GM10266 (cell line): ENCODE data around the gene DST.

Source experiments
- DNase-seq: peaks from one replicate; pipeline ENCODE4 v3.0.0; 2012; ENCODE audit errors: extremely low spot score
- TF ChIP-seq, protein P1 (sequence below): IDR thresholded peaks from 2 replicates; pipeline ENCODE4 v1.5.1; 2012; ENCODE audit warnings: mild to moderate bottlenecking, low read depth; ENCODE audit not compliant: control insufficient read depth, insufficient read depth; ENCODE audit errors: missing control alignments

Gene DST

DNA sequence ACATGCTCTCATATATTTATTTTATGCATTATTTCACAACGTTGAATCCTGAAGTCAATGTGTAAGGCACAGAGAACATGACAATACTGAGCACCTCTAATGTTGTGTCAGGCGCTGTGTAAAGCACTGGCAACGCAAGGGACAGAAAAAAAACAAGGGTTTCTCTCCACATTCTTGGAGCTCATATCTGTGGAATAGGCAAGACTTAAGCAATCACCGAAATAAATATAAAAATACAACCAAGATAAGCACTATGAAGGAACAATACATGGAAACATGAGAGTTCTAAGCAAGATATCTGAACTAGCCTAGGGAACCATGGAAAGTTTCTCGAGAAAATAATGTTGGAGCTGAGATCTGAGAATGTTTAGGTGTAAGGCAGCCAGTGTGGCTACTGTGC lies 1.7 kb upstream of the DST start:
- DNase-seq: no peak
- TF ChIP-seq, protein P1, sequence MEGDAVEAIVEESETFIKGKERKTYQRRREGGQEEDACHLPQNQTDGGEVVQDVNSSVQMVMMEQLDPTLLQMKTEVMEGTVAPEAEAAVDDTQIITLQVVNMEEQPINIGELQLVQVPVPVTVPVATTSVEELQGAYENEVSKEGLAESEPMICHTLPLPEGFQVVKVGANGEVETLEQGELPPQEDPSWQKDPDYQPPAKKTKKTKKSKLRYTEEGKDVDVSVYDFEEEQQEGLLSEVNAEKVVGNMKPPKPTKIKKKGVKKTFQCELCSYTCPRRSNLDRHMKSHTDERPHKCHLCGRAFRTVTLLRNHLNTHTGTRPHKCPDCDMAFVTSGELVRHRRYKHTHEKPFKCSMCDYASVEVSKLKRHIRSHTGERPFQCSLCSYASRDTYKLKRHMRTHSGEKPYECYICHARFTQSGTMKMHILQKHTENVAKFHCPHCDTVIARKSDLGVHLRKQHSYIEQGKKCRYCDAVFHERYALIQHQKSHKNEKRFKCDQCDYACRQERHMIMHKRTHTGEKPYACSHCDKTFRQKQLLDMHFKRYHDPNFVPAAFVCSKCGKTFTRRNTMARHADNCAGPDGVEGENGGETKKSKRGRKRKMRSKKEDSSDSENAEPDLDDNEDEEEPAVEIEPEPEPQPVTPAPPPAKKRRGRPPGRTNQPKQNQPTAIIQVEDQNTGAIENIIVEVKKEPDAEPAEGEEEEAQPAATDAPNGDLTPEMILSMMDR: no peak

DNA sequence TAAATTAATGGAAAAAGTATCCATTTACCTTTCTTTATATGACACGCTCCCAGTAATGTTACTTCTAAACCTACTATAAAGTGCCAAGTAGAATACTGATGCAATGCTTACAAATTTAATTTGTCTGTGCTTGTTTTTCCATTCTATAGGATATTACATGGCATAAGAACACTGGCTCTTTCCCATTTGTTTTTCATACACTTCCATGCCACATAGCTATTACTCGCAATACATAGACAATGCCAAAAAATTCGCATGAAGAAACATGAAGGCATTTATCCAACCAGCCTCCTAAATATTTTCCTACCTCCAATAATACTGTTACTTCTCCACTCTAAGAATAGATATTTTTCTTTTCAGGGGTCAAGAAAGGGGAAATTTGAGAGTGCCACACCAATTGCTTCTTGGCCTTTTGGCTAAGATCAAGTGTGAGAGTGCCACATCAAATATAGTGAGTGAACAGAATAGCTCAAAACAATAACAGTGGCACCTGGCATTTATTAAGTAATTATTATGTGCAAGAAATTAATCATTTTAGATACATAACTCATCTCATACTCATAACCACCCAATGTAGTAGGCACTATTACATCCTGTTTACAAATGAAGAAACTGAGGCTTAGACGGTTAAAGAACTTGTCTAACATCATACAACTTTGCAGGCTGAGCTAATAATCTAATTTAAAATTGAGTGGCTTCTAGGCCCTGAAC lies 845 bp upstream of the DST start:
- TF ChIP-seq, protein P1: no peak
- no peak for DNase-seq

DNA sequence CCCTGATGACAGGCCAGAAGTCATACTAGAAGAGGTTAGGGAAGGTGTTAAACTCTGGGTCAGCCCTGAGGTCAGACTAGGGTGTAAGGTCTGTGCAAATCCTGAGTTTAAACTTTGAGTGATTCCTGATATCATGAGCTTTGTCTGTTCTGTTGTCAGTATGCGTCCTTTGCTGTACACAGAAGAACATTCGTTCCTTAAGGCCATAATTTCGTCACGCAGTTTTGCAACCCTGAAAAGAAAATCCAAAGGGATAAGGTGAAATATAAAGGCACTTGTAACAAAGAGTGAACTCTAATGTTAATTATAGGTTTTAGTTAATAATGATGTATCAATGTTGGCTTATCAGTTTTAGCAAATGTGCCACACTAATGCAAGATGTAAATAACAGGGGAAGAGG lies 2.3 kb downstream of the DST start:
- no peak for DNase-seq

DNA sequence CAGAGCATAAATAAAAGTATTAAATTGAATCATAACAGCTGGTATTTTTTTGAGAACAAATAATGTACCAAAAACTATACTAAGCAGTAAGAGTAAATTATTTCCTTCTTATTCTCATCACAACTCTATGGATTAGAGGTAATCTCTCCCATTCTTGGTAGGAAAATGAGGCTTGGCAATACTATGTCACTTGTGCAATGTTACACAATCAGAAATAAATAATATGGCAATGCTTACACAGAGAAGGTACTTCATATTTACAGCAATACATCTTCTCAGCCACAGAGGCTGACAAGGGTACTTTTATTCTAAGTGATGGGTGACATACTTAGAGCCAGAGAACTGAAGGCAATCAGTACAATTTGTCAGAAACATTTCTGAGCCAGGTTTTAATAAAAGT lies 3.9 kb downstream of the DST start:
- TF ChIP-seq, protein P1: no peak

More for the DNA sequence above, 2.3 kb downstream of the DST start:
- TF ChIP-seq, protein P1: no peak

DNA sequence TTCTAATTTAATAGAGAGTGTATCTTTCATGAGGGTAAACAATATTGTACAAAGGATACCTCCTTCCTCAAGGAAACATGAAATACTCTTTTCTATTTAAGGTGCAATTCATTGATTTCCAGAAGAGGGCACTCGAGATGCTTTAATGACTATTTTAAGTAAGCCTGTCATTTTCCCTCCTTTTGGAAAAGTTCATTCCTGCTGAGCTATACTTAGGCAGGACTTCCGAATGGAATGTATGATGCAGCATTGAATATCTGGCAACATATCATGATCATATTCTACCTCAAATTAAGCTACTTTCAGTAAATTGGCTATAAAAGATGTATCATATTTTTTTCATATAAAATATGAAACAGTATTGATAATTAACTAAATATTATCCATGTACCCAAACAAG lies 5.0 kb downstream of the DST start:
- peak; percentile 24 for DNase-seq
- TF ChIP-seq, protein P1: peak; percentile 59

More for the DNA sequence above, 3.9 kb downstream of the DST start:
- no peak for DNase-seq

DNA sequence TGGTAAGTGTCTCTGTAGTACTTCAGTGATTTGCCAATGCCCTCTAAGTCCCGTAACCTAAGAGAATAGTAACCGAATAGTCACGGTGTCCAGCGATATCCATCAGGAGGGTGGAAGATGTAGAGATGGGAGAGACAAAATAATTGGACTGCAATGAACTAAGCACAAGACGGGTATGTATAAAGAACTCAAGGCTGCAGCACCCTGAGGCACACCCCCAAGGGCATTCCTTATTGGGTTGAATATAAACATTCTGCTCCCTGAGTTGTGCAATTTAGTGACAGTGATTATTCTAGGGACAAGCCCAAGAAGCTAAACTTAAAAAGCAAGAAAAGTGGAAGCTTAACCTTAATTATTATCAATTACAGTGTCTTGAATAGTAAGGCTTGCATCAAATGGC lies 14.6 kb downstream of the DST start:
- no peak for DNase-seq
- TF ChIP-seq, protein P1: no peak

DNA sequence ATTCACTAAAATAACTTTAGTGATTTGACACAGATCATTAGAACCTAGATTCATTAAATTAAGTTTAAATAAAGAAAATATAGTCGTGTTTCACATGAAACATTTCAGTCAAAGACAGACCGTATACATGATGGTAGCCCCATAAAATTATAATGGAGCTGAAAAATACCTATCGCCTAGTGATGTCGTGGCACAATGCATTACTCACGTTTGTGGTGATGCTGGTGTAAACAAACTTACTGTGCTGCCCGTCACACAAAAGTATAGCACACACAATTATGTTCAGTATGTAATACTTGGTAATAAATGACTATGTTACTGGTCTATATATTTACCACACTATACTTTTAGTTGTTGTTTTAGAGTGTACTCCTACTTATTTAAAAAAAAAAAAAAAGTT lies 17.3 kb downstream of the DST start:
- TF ChIP-seq, protein P1: no peak
- DNase-seq: no peak
